Measurements from ENCODE around the gene LRCH1.
"Not testable (repeated sequence)": the region's sequence is repeated elsewhere in the genome, so short reads cannot be mapped to it uniquely, and the experiment has no call there.

Gene LRCH1, protein sequence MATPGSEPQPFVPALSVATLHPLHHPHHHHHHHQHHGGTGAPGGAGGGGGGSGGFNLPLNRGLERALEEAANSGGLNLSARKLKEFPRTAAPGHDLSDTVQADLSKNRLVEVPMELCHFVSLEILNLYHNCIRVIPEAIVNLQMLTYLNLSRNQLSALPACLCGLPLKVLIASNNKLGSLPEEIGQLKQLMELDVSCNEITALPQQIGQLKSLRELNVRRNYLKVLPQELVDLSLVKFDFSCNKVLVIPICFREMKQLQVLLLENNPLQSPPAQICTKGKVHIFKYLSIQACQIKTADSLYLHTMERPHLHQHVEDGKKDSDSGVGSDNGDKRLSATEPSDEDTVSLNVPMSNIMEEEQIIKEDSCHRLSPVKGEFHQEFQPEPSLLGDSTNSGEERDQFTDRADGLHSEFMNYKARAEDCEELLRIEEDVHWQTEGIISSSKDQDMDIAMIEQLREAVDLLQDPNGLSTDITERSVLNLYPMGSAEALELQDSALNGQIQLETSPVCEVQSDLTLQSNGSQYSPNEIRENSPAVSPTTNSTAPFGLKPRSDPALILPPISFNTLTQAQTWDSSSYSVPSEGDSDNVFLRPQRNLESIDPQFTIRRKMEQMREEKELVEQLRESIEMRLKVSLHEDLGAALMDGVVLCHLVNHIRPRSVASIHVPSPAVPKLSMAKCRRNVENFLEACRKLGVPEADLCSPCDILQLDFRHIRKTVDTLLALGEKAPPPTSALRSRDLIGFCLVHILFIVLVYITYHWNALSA
- 47.5 reads per million, percentile 67 among the genes with 10 or more reads in this experiment for total RNA-seq

DNA sequence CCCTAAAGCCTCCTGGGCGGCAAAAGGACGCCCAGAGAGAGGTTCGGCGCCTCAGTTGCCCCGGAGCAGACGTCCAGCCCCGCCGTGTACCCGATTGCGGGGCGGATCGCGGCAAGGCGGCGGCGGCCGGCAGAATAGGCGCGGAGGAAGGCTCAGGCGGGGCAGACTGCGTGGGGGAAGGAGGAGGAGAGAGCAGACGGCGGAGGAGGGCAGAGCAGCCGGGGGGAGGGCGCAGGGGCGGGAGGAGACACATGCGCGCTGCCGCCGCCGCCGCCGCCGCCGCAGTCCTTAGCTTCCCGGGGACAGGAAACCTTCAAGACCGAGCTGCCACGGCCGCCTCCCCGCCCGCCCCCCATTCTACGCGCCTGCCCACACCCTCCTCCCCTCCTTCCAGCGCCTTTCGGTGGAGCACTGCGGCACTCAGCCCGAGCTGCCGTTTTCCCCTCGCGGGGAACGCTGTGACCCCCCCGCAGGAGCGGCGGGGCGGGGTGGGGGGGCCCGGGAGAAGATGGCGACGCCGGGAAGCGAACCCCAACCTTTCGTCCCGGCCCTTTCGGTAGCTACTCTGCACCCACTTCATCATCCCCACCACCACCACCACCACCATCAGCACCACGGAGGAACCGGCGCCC is at the start of gene LRCH1:
LRCH1 (plus strand) TSS at position 282 of the 632 bp plus-strand sequence; CDS start at position 509, 227 bp downstream.
- peak; percentile 79 for DNase-seq

DNA sequence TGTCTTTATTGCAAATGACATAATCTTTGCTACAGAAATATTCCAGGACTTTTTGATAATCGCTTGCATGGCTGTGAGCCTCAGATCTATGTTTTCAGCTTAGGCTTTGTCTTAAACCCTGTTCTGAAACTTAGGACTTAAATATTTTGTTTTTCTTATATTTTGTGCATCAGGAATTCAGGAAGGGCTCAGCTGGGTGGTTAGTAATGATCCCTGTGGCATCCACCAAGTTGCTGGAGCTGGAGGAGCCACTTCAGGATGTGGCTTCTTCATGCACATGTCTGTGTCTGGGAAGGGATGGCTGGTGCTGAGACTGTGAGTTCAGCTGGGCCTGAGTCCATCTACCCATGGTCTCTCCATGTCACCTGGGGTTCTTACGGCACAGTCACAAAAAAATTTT is 48.9 kb upstream of the LRCH1 start:
- no peak for DNase-seq

DNA sequence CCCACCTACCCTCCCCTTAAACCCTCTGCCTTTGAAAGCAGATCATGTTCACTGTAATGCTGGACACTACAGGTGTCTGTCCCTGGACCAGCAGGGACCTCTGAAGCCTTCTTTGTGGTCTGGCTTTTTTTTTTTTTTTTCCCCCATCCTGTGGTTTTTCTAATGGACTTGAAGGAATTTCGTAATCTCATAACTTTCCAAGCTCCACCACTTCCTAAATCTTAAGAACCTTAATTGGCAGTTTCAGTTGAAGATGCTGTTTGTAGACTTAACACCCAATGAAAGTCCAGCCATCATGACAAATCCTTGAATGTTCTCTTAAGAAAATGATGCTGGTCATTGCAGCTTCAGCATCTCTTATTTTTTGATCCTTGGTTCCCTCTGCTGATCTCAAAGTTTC is 45.0 kb upstream of the LRCH1 start:
- DNase-seq = no peak

DNA sequence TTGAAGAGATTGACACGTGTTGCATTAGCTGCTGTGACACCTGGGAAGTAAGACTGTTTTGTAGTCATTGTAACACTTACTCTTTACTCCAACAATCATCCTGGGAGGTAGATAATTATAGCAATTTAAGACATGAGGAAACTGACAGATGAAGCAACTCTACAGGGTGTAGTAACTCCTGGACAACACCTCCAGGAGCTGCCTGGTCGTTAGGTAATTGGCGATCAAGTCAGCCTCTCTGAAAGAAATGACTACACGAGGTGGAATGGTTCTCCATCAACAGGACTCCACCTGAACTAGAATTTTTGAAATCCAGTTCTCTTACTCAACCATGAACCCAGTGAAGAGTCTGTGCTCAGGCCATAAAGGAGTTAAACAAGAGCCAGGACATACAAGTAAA is 43.0 kb upstream of the LRCH1 start:
- no peak for DNase-seq

DNA sequence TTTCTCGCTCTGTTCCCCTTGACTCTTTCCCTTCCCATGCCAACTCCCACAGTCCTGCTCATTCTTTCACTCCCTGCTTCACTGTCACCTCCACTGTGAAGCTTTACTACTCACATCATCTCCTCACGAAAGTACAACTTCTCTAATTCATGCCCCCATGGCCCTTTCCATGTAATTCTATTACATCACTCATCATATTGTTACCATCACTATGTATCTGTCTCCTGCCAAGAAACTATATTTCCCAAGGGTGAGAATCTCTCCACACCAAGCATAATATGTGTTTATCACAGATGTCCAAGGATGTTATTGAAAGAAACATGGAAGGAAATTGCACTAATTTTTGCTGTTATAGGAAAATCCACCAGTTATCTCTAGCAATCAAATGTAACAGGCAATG is 37.2 kb upstream of the LRCH1 start:
- no peak for DNase-seq

DNA sequence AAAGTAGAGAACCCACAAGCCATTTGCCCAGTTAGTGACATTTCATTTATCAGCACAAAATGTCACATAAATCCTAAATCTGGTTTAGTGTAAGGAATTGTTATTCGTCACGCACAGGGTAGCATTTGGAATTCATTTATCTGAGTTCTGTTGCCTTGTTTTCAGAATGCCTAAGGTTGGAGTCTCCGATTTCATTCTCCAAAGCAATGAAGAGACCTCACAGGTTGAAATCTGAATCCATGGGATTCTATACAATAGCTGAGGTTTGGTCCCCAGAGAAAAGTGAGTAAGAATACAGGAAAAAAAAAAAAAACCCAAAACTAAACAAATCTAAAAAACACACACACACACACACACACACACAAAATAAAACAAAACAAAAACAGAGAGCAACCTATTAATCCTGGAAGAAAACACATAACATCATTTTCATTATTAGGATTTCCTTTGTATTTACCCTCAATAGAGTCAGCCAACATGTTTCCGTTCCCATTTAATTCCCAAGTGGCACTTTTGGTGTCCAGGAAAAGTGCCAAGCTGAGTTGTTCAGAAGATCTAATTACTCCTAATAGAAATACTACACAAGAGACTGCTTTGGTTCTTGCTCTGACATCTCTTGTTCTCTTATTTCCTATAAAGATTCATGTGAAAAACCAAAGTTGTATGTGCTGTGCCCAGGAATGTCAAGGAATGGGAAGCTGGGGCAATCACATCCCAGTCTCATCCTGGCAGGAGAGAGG is 36.2 kb upstream of the LRCH1 start:
- DNase-seq = no peak

DNA sequence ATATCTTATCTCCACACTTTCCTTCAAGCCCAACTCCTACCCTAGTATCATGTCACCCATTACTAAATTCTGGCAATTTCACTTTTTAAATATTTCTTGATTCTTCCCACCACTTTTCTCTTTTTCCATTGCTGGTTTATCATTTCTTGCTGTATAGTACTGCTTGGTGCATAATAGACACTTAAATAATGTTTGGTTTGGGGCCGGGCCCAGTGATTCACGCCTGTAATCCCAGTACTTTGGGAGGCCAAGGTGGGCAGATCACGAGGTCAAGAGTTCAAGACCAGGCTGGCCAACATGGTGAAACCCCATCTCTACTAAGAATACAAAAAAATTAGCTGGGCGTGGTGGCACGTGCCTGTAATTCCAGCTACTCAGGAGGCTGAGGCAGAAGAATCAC is 35.2 kb upstream of the LRCH1 start:
- not testable (repeated sequence) for DNase-seq

DNA sequence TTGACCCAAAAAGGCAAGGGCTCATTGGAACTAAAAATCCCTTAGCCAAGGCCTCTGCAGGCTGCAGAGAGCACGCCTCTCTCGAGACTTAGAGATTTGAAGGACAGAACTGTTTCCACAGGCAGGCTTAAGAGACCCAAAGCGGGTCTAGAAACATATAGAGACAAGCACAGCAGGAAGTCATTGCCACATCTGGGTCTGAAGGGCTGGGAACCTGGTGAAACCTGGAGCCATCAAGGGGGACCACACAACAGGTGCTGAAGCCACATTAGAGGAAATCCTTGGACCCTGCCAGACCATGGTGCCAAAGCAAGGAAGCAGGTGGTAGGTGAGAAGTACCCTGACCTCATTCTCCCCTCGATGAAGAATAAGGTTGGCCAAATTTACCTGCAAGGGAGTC is 33.8 kb upstream of the LRCH1 start:
- DNase-seq = no peak

DNA sequence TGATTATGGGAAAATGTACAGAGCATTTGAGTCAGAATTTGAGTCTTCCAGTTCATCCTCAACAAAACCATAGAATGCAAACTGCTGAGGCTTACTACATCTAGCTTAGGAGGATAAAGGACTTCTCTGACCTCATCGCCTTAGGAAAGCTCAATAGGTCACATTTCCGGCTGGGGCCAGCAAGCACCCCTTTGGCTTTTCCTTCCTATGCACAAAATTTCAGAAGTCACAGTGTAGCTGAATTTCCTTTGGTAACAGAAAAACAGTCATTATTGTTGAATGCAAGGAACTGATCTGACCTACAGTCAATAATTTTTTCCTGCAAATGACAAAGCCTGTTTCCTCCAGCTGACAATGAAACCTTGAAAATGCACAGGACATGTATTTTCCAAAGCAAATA is 32.8 kb upstream of the LRCH1 start:
- DNase-seq = no peak

DNA sequence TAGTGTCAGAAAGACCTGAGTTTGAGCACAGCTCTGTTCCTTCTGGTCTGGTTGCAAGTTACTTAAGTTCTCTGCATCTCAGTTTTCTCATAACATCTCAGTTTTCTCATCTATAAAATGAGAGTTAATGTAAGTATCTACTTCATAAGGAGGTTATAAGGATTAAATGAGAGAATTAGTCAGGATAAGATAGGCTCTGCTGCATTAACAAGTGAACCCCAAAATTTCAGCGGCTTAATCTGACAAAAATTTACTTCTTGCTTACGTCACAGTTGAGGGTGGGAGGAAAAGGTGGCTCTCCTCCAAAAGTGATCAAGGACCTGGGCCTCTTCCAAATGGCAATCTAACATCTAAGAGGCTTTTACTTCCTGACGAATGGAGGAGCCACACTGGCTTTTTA is 31.5 kb upstream of the LRCH1 start:
- no peak for DNase-seq

DNA sequence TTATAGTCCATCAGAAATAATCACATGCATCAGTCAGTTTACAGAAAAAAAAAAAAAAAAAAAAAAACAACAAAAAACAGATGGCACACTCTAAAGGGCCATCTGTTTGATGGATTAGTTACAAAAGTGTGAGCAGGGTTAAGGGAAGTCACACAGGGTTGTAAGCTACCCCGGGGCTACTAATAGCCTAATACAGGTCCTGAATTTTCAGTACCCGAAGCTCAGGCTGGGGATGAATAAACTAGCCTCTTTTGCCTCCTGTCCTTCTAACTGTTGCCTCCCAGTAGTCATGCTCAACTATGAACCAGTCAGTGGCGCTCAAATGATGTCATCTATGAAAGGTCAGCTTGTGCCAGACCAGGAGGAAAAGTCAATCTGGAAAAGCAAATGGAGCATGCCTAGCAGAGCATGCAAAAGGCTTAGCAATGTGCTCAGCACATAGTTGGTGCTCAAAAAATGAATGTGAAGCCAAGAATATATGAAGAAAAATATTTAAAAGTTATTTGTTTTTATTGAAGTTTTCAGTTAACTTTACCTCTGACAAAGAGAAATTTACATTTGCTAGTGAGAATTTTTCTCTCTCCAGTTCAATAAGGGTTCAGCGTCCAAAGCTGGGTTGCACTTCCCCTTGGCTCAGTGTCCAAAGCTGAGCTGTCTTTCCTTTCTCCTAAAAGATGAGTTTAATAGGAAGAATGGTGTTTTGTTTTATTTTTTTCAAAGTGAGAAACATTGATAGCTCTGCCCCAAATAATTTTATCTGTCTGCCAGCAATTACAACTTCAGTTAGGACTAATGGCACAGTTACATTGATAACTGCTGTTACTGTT is 30.8 kb upstream of the LRCH1 start:
- no peak for DNase-seq

DNA sequence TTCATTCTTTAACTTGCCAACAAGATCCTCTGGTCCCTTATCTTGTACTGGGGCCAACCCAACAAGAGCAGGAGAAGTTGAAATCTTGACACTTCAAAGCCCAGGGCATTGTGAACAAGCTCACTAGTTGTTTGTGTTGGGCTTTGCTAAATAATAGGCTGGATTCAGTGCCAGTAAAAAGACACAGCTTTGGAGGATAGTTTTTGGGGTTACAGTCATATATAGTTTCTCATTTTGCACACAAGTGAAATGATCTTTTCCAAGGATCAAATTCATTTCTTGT is 30.3 kb upstream of the LRCH1 start:
- DNase-seq = no peak

DNA sequence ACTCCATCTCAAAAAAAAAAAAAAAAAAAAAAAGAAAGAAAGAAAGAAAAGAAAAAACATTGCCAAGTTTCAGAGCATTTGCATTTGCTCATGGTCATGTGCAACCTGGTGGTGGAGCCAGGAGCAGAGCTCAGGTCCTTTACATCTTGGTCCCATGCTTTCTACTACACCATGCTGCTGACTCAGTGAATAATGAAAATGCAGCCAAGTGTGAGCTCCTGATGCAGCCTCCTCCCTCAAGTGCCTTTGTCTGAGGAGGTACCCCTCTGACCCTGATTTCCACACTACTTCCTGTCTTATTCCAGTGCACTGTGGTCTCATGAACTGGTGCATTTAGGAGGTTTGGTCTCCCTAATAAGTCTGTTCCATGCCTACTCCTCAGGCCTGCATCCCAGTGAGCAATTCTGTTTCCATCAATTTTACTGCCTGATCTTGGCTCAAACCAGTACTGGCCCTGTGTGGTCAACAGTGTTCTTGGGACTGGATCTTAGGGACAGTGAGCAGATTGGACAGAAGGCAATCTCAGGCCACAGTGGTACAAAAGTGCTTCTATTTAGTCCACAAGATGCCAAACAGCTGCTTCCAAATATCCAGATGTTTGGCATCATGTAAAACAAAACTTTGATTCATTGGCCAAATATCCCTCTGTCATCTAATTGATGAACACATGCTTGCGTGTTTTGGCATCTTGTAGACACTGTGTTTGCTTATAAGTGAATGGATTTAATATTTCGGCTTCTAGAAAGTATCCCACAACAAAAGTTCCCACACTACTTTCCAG is 28.8 kb upstream of the LRCH1 start:
- DNase-seq = no peak

DNA sequence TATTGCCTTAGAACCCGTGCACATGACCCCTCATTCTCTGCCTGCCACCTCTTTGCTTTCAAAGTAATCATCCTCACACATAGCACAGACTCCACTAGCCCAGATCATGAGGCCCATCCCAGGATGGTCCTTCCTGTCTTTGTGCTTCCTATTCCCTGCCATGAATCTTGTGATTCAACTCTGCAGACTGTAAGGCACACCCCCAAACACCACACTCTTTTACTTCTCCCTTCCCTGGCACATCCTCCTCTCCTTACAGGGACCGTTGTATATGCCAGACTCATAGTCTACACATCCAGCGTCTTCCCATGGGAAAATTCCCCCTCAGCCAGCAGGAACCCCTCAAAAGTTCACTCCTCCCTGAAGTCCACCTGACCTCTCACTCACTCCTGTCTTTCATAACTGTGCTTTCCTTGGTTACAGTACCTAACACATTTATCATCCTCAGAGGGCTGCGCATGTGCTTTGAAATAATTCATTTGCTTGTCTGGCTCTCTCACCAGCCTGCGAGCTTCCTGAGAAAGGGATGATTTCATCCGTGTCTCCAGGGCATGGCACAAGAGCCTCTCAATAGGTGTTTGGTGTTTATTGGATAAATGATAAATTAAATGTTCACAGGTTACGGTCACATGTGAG is 26.8 kb upstream of the LRCH1 start:
- no peak for DNase-seq

DNA sequence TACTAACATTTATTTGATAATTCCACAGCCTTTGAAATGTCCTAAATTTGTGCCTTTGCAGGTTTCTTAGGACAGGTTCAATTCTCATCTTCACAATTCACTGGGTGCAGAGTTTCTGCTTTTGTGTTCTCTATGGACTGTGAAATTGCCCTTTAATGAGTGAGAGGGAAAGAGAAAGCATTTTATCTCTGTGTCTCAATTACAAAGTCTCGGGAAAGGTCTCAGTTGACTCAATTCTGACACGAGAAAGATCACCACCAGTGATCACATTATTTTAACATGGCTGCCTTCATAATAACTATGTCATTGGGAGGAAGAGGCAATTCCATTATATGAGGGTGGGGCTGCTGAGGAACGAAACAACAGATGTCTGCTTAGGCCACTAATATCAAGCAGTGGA is 26.2 kb upstream of the LRCH1 start:
- no peak for DNase-seq

DNA sequence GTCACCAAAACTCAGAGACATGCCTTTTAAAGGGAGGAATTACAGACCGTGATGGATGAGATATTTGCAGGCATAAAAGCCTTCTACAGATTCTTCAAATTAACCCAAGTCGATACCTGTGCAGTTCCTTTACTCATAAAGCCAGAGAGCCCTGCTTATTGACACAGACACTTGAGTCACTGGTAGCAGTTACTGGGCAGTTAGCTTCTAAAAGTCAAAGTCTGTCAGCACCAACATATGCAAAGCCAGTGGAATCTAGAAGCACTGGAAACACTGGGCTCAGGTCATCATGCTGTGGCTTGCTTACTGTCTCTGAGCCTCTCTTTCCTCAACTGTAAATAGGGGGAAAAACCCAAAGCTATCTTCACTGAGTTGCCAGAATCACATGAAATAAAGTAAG is 25.7 kb upstream of the LRCH1 start:
- no peak for DNase-seq

DNA sequence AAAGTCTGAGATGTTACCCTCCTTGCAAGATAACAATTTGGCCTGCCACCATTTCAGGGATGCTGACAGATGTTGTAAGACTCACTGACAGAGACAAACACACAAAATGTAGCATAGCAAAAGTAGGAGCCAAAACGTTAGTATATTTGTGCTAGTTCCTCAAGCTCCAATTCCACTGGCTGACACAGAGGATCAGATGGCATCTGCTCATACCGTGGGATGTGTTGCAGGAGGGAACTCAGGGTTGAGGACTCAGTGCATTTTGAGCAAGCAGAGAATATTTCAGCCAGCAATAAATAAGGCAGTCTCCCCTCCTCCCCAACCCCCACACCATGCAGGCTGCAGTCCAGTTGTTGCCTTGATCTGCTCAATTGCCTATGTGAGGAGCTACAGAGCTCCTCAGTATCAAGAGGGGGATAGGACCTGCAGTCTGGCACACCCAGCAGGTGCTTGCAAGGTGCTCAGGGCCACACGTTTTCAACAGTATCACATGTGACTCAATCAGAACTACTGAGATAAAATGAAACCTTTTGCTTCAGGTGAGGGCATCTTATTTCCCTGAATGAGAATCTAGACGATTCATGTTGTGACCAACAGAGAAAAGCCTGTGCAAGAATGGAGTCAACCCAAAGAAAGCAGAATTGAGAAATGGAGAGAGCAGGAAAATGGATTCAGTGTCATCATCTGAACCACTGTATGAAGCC is 23.6 kb upstream of the LRCH1 start:
- no peak for DNase-seq

DNA sequence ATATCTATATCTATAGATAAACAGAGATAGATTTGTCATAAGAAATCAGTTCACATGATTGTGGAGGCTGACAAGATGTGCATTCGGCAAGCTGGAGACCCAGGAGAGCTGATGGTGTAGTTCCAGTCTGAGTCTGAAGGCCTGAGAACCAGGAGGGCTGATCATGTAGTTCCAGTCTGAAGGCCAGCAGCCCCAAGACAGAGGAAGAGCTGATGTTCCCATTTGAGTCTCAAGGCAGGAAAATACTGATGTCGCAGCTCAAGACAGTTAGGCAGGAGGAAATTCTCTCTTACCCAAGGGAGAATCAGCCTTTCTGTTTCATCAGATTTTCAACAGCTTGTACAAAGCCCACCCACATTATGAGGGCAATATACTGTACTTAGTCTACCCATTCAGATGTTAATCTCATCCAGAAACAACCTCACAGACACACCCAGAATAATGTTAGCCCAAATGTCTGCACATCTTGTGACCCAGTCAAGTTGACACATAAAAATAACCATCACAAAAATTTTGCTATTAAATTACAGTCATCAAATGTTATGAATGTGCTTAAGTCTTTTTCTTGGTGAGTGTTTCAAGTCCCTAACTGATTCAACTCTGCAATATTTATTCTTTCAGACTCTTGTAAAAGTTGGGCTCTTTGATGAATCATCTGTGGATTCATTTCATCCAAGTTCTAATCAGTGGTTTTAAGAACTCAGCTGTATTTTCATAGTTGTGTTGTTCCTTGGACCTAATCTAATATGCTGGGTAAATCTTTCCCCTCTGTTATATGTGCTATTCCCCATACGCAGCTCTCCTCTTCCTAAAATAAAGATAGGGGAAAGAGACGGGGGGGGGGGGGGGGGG is 22.7 kb upstream of the LRCH1 start:
- DNase-seq = no peak

DNA sequence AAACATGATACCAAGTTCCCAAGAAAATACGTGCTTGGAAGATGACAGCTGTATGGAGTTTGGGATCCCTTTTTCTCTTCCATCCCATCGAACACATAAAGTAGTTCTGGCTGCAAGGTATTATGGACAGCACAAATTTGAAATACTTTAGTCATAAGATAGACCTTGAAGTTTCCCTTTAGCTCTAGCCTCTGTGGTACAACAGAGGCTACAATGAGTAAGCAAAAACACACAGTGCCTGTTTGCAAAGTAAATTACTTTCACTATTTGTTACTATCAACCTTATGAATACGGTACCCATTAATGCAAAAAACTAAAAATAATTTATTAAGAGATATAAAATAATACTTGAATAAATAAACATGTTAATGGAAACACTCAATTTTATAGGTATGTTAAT is 21.0 kb upstream of the LRCH1 start:
- no peak for DNase-seq

Measured in effector CD4-positive, alpha-beta T cell (primary cell).